Ovary (tissue), 9 donors: ENCODE results near the gene XYLT1. TPM values are rescaled to one million over a fixed set of nuclear protein-coding genes. Genes with fewer than 3 reads are reported as not detected.

Source experiments
- DNase-seq, 5 donors: peaks; one replicate each; pipeline ENCODE4 v3.0.0-alpha.2; 2019 to 2020
- H3K27ac ChIP-seq, 2 donors: fragments of 200-600 bp; one replicate each; pipeline versions ENCODE4 v1.5.1 to v1.8.0; 2019 to 2022
- H3K27me3 ChIP-seq: fragments of 200-600 bp; one replicate; pipeline ENCODE4 v1.8.0; 2022
- H3K36me3 ChIP-seq: fragments of 200-600 bp; sonication (generic); one replicate; pipeline ENCODE4 v1.5.1; 2019
- H3K4me1 ChIP-seq: one replicate; pipeline ENCODE4 v1.8.1; 2013; ENCODE audit warnings: mild to moderate bottlenecking, moderate library complexity; ENCODE audit not compliant: insufficient read depth
- H3K4me3 ChIP-seq: fragments of 200-600 bp; sonication (generic); one replicate; pipeline ENCODE4 v1.5.1; 2017
- H3K9me3 ChIP-seq, 2 donors: fragments of 200-600 bp in 1 of 2; sonication (generic) in 1 of 2; one replicate each; pipeline versions ENCODE4 v1.5.1 to v1.8.1; 2013 to 2019; ENCODE audit warnings: mild to moderate bottlenecking in 1 of 2, moderate library complexity in 1 of 2
- EP300 ChIP-seq: sonication (generic); formaldehyde crosslinking; IDR thresholded peaks from one replicate; pipeline ENCODE4 v1.6.1; 2017; ENCODE audit warnings: antibody characterized with exemption
- POLR2A ChIP-seq: fragments of 450-650 bp; IDR thresholded peaks from one replicate; pipeline ENCODE4 v1.6.1; 2017; ENCODE audit warnings: antibody characterized with exemption, mild to moderate bottlenecking, moderate library complexity
- WGBS, 3 donors: extraction: QIAGEN DNeasy Blood & Tissue Kit in 1 of 3; methylation state at CpG; one replicate each; pipeline versions ENCODE4 v1.1.5 to v1.1.7; 2013 to 2017; 5-methylcytosine and 5-hydroxymethylcytosine counted together
- intact Hi-C, 4 donors: fragments of 100-400 bp; cut with DNase I; formaldehyde crosslinking; loops; one replicate each; pipeline versions ENCODE4 v1.11.0 to v1.15.1; 2022 to 2023
- polyA plus RNA-seq, 2 donors: library from polyadenylated mRNA; stranded (reverse); fragments of 200-250 nt in 1 of 2; fragments of 350-450 nt in 1 of 2; fragmentation: Illumina TruSeq in 1 of 2; extraction: RNeasy Lipid Tissue Mini Kit (QIAGEN cat#74804) in 1 of 2; gene quantifications; one replicate each; pipeline ENCODE4 v1.2.3, GENCODE V29; 2013 to 2014
- total RNA-seq, 7 donors: library from RNA; depleted of rRNA in 2 of 7; stranded (reverse); fragments of >200 nt in 2 of 7; fragmentation: NEBNext Ultra II Directional in 3 of 7; extraction: Animal tissue kit (Norgen Biotek cat#: 25700) in 3 of 7; gene quantifications; one replicate each; pipeline versions ENCODE4 v1.1.0 to v1.2.4, GENCODE V29; 2016 to 2023
- TF ChIP-seq, protein P1 (sequence below), 3 donors: fragments of 450-650 bp in 2 of 3; fragments of 200-600 bp in 1 of 3; IDR thresholded peaks; one replicate each; pipeline versions ENCODE4 v1.5.1 to v1.8.0; 2016 to 2022; ENCODE audit warnings: antibody characterized with exemption in 3 of 3, mild to moderate bottlenecking in 1 of 3
- donor health status: DM: no; HTN: no; CAD: no; lungs with moderate emphysema.
- donor health status: DM: no; HTN: no; CAD: no.
- donor health status: Bipolar disorder and iron deficiency.
- donor health status: DM: yes; HTN: yes; CAD: no.
- donor health status: DM: no; HTN: no; CAD: no.
- donor health status: DM: yes; HTN: yes; CAD: no.

XYLT1 gene
- total and polyA plus RNA-seq, 9 donors, result 3.2 to 38.0 (median 17.3) TPM

DNA sequence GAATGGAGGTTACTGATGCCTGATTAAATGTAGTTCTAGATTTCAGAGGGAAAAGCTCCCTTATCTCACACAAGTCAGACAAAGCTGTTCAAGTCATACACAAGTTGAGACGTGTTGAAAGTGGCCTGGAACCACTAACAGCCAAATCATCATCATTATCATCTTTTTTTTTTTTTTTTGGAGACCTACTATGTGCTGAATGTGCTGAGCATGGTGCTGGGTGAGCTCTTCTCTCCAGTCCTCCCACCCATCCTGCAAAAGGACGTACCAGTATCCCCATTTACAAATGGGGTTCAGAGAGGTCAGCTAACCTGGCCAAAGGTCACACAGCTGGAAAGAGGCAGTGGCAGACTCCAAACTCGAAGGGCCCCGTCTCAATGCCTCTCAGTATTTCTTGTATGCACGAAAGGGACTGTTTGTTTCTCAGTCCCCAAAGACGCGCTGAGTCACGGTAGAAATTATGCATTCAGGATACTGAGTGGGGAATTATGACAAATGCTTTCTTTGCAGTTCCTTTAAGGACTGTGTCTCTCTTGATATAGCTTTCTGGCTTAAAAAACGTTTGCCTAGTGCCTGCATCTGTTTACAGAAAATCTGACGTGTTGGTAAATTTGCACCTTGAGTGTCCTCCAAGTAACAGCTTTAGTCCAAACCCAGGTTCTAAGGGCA lies 235.5 kb downstream of the XYLT1 start:
- no peaks in the 10 kb centered on the region for H3K9me3 ChIP-seq
- H3K4me1 ChIP-seq, result no peaks in the 10 kb centered on the region
- no peaks in the 10 kb centered on the region for H3K27me3 ChIP-seq
- no peak overlapping the region for H3K4me3 ChIP-seq
- no peaks in the 10 kb centered on the region for H3K36me3 ChIP-seq
- no peak for DNase-seq
- TF ChIP-seq, protein P1, sequence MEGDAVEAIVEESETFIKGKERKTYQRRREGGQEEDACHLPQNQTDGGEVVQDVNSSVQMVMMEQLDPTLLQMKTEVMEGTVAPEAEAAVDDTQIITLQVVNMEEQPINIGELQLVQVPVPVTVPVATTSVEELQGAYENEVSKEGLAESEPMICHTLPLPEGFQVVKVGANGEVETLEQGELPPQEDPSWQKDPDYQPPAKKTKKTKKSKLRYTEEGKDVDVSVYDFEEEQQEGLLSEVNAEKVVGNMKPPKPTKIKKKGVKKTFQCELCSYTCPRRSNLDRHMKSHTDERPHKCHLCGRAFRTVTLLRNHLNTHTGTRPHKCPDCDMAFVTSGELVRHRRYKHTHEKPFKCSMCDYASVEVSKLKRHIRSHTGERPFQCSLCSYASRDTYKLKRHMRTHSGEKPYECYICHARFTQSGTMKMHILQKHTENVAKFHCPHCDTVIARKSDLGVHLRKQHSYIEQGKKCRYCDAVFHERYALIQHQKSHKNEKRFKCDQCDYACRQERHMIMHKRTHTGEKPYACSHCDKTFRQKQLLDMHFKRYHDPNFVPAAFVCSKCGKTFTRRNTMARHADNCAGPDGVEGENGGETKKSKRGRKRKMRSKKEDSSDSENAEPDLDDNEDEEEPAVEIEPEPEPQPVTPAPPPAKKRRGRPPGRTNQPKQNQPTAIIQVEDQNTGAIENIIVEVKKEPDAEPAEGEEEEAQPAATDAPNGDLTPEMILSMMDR (IDR thresholded peaks at IDR 0.05), result no peak
- TF ChIP-seq EP300 (no peak), POLR2A (no peak)
- intact Hi-C loops, result no loop called here
- H3K27ac ChIP-seq, result no peak overlapping the region
- 76 to 78% (median 76%) methylated on average over 10 of the region's 10 CpGs for WGBS, 3 donors

DNA sequence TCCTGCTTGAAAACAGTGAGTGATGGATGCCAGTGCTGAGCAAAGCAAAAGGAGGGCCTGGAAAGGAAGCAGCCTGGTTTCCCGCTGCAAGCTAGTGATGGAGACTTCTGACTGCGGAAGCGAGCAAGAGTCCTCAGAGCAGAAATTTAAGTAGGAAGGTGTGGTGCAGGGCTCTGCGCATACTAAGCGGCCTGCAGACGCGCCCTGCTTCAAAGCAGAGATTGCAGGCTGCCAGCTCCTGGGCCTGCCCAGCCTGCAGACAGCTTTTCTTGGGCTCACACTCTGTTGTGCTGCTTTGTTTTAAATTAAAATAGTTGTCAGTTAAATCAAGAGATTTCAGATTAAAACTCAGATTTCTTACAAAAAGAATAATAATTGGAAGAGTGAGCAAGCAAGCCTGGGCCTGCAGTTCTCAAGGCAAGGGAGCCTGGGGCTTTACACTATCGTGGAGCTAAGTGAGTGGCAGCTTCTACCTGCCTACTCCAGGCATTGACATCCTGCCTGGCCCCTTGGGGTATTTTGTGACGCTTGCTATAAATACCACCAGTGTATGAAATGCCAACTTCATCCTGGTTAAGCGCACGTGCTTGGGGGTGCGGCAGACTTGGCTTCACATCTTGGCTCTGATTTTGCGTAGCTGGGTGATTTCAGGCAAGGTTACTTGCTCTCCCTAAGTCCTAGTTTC lies 237.3 kb downstream of the XYLT1 start:
- H3K4me1 ChIP-seq, result no peaks in the 10 kb centered on the region
- intact Hi-C loops, result no loop called here
- no peaks in the 10 kb centered on the region for H3K27me3 ChIP-seq
- no peaks in the 10 kb centered on the region for H3K9me3 ChIP-seq
- no peaks in the 10 kb centered on the region for H3K36me3 ChIP-seq
- 90 to 93% (median 93%) methylated on average over 13 of the region's 13 CpGs for WGBS, 3 donors
- no peak overlapping the region for H3K4me3 ChIP-seq
- no peak overlapping the region for H3K27ac ChIP-seq
- no peak for DNase-seq
- TF ChIP-seq EP300 (no peak), POLR2A (no peak)
- TF ChIP-seq, protein P1 (IDR thresholded peaks at IDR 0.05), result no peak

DNA sequence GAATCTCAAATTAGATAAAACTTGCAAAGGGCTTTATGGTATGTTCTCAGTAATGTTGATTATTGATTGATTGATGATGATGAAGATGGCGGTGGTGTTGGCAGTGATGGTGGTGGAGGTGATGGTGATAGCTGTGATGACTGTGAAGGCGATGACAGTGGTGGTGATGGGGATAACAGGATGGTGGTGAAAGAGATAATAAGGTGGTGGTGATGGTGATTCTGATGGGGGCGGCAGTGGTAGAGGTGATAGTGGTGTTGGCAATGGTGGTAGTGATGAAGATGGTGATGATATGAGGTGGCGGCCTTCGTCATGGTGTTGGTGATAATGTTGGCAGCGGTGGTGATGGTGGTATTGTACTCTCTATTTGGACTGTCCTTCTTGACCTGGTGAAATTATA lies 238.3 kb downstream of the XYLT1 start:
- intact Hi-C loops, result no loop called here
- TF ChIP-seq EP300, result no peak
- no peak for TF ChIP-seq POLR2A
- TF ChIP-seq, protein P1 (IDR thresholded peaks at IDR 0.05), result no peak
- 97 to 99% (median 97%) methylated on average over 6 of the region's 6 CpGs for WGBS, 3 donors

DNA sequence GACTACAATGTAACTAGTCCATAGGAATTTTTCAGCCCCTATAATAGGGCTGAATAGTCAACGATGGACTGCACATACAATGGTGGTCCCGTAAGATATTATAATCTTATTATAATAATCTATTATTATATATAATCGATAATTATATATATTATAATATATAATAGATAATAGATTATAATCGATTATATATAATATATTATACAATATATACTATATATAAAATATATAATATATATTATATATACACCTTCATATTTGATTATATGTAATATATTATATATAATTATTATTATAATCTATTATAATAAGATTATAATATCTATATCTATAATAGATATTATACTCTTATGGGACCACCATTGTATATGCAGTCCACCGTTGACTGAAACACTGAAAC lies 238.8 kb downstream of the XYLT1 start:
- Histone ChIP-seq H3K4me1 (no peaks in the 10 kb centered on the region), H3K9me3 (no peaks in the 10 kb centered on the region), H3K27ac (no peak overlapping the region), H3K27me3 (no peaks in the 10 kb centered on the region), H3K36me3 (no peaks in the 10 kb centered on the region), H3K4me3 (no peak overlapping the region)
- TF ChIP-seq, protein P1 (IDR thresholded peaks at IDR 0.05), result no peak
- TF ChIP-seq EP300, result no peak
- TF ChIP-seq POLR2A, result no peak
- WGBS, 3 donors, result 97 to 99% (median 97%) methylated on average over 5 of the region's 5 CpGs
- intact Hi-C loops, result no loop called here
- DNase-seq, result no peak

More for the DNA sequence above, 238.3 kb downstream of the XYLT1 start:
- Histone ChIP-seq H3K27me3 (no peaks in the 10 kb centered on the region), H3K36me3 (no peaks in the 10 kb centered on the region), H3K4me3 (no peak overlapping the region), H3K9me3 (no peaks in the 10 kb centered on the region), H3K27ac (no peak overlapping the region), H3K4me1 (no peaks in the 10 kb centered on the region)
- no peak for DNase-seq
